Ishikawa (cell line): ENCODE measurements around the gene FBXW11.
"Not testable (repeated sequence)": the region's sequence is repeated elsewhere in the genome, so short reads cannot be mapped to it uniquely, and the experiment has no call there.

Experiments used
- EP300 ChIP-seq: IDR thresholded peaks from 2 replicates; pipeline ENCODE4 v1.6.1; 2012; ENCODE audit warnings: borderline replicate concordance
- FOXM1 ChIP-seq: IDR thresholded peaks from 2 replicates; pipeline ENCODE4 v1.6.1; 2012; ENCODE audit warnings: low read depth, borderline replicate concordance
- TCF12 ChIP-seq: IDR thresholded peaks from 2 replicates; pipeline ENCODE4 v1.6.1; 2012; ENCODE audit warnings: low read depth

GRCh38 chr5:171977244-171977950, 29.0 kb downstream of the FBXW11 start:
- not testable (repeated sequence) for TF ChIP-seq EP300, FOXM1, TCF12
